Spleen (tissue), 7 donors: ENCODE measurements around the gene SELENOO.

Source experiments
- CTCF ChIP-seq, 11 experiments: fragments of 200-600 bp in 7 of 11; fragments of 450-650 bp in 4 of 11; sonication (generic) in 4 of 11; IDR thresholded peaks in 8 of 11; conservative IDR thresholded peaks in 3 of 11; 1 replicate in 7 of 11; 2 replicates in 4 of 11; pipeline versions ENCODE4 v1.4.0 to v1.8.0; 2016 to 2021; ENCODE audit warnings: antibody characterized with exemption in 11 of 11, inconsistent platforms in 4 of 11, mild to moderate bottlenecking in 1 of 11
- POLR2A ChIP-seq, 3 donors: fragments of 450-650 bp; IDR thresholded peaks; one replicate each; pipeline ENCODE4 v1.5.1; 2017; ENCODE audit warnings: antibody characterized with exemption in 3 of 3, mild to moderate bottlenecking in 1 of 3
- POLR2AphosphoS5 ChIP-seq, 3 donors: sonication (generic); formaldehyde crosslinking; IDR thresholded peaks; one replicate each; pipeline ENCODE4 v1.5.1; 2017; ENCODE audit warnings: antibody characterized with exemption in 3 of 3
- donor health status: DM: no; HTN: no; CAD: no; lungs with moderate emphysema.
- donor health status: DM: no; HTN: no; CAD: no.
- donor health status: DM: no; HTN: no; CAD: no.

GRCh38 chr22:50215297-50216054 is 14.7 kb downstream of the SELENOO start:
- TF ChIP-seq CTCF (IDR thresholded peaks at IDR 0.05 in 8 of 11, conservative IDR thresholded peaks at IDR 0.05 in 3 of 11) (no peak), POLR2AphosphoS5 (IDR thresholded peaks at IDR 0.05) (peak in 1 of 3 donors; percentile 34), POLR2A (IDR thresholded peaks at IDR 0.05) (no peak)
